Stimulated activated naive CD4-positive, alpha-beta T cell (primary cell): Measurements from ENCODE around the gene KDM6B.

Experiments
- DNase-seq, 6 experiments: peaks; one replicate each; lab custom pipeline; 2025; lab: John Stamatoyannopoulos, UW

Gene KDM6B

GRCh38 chr17:7880076-7880868 lies 46.3 kb downstream of the KDM6B start:
- DNase-seq = no peak

GRCh38 chr17:7881276-7882054 lies 47.4 kb downstream of the KDM6B start:
- no peak for DNase-seq

- DNase-seq = no peak
Observed at GRCh38 chr17:7882068-7882467, 48.1 kb downstream of the KDM6B start.

GRCh38 chr17:7882629-7883028 lies 48.6 kb downstream of the KDM6B start:
- DNase-seq = no peak
